ENCODE results near the gene ABHD5.

Gene ABHD5

GRCh38 chr3:43759297-43759782 lies 68.6 kb downstream of the ABHD5 start:
- DNase-seq = no peak

- no peak for DNase-seq
These were observed 69.2 kb downstream of the ABHD5 start for GRCh38 chr3:43759938-43760337.

- no peak for DNase-seq
These were observed 70.2 kb downstream of the ABHD5 start for GRCh38 chr3:43760938-43761337.

- no peak for DNase-seq
These were observed 71.7 kb downstream of the ABHD5 start for GRCh38 chr3:43762451-43762850.

- DNase-seq = no peak
These were observed 73.3 kb downstream of the ABHD5 start for GRCh38 chr3:43764056-43764455.

GRCh38 chr3:43764471-43764870 lies 73.7 kb downstream of the ABHD5 start:
- no peak for DNase-seq

- no peak for DNase-seq
These were observed 74.8 kb downstream of the ABHD5 start for GRCh38 chr3:43765521-43765971.

- DNase-seq = no peak
These were observed 76.1 kb downstream of the ABHD5 start for GRCh38 chr3:43766672-43767465.

- DNase-seq = no peak
These were observed 77.7 kb downstream of the ABHD5 start for GRCh38 chr3:43768381-43768973.

- peak; percentile 98 for DNase-seq
These were observed 78.6 kb downstream of the ABHD5 start for GRCh38 chr3:43769097-43769884.

GRCh38 chr3:43769885-43770425 lies 79.2 kb downstream of the ABHD5 start:
- DNase-seq = no peak

GRCh38 chr3:43770426-43771103 lies 79.8 kb downstream of the ABHD5 start:
- no peak for DNase-seq

- DNase-seq = no peak
These were observed 80.9 kb downstream of the ABHD5 start for GRCh38 chr3:43771610-43772009.

- DNase-seq = no peak
These were observed 82.7 kb downstream of the ABHD5 start for GRCh38 chr3:43773273-43774094.

GRCh38 chr3:43774799-43775198 lies 84.1 kb downstream of the ABHD5 start:
- no peak for DNase-seq

- no peak for DNase-seq
These were observed 85.4 kb downstream of the ABHD5 start for GRCh38 chr3:43776101-43776500.

GRCh38 chr3:43779850-43780249 lies 89.1 kb downstream of the ABHD5 start:
- DNase-seq = no peak

GRCh38 chr3:43782541-43782940 lies 91.8 kb downstream of the ABHD5 start:
- DNase-seq = no peak
